CD14-positive monocyte (primary cell): ENCODE data around the gene C7orf25. TPM values are rescaled to one million over a fixed set of nuclear protein-coding genes. Genes with fewer than 3 reads are reported as not detected.

Experiments
- DNase-seq, 3 donors: peaks; one replicate each; pipeline ENCODE4 v3.0.0-alpha.2; 2011 to 2022
- H2AFZ ChIP-seq: 2 replicates; pipeline ENCODE4 v1.6.0; 2012; ENCODE audit warnings: mild to moderate bottlenecking, low read depth, low read length, inconsistent platforms; ENCODE audit not compliant: insufficient read depth, poor library complexity, severe bottlenecking
- H3K27ac ChIP-seq, 2 donors: 1 replicate in 1 of 2; 2 replicates in 1 of 2; pipeline ENCODE4 v1.5.1; 2012 to 2013; ENCODE audit warnings: low read length in 2 of 2, control low read depth in 1 of 2, inconsistent platforms in 1 of 2, low read depth in 1 of 2, mild to moderate bottlenecking in 1 of 2
- H3K27me3 ChIP-seq, 2 donors: one replicate each; pipeline versions ENCODE4 v1.6.0 to v1.6.1; 2011 to 2013; ENCODE audit warnings: low read length in 2 of 2; ENCODE audit not compliant: control insufficient read depth in 2 of 2, insufficient read depth in 2 of 2
- H3K36me3 ChIP-seq, 2 donors: replicated peaks in 1 of 2; 1 replicate in 1 of 2; 2 replicates in 1 of 2; pipeline versions ENCODE4 v1.5.1 to v1.6.1; 2012 to 2013; ENCODE audit warnings: low read length in 2 of 2, control low read depth in 1 of 2, inconsistent platforms in 1 of 2, mild to moderate bottlenecking in 1 of 2; ENCODE audit not compliant: insufficient read depth in 2 of 2, control insufficient read depth in 1 of 2
- H3K4me1 ChIP-seq, 2 donors: 1 replicate in 1 of 2; 2 replicates in 1 of 2; pipeline versions ENCODE4 v1.5.1 to v1.6.1; 2012 to 2013; ENCODE audit warnings: low read length in 2 of 2, control low read depth in 1 of 2, inconsistent platforms in 1 of 2, mild to moderate bottlenecking in 1 of 2, moderate library complexity in 1 of 2; ENCODE audit not compliant: insufficient read depth in 2 of 2, control insufficient read depth in 1 of 2
- H3K4me2 ChIP-seq: replicated peaks from 2 replicates; pipeline ENCODE3; 2012; ENCODE audit warnings: low read length, moderate library complexity, mild to moderate bottlenecking; ENCODE audit not compliant: poor library complexity, severe bottlenecking; ENCODE audit errors: extremely low read depth
- H3K4me3 ChIP-seq, 3 experiments: fragments of 200-600 bp in 1 of 3; sonication (generic) in 1 of 3; replicated peaks in 1 of 3; 1 replicate in 2 of 3; 2 replicates in 1 of 3; pipeline ENCODE4 v1.5.1; 2011 to 2013; ENCODE audit warnings: low read length in 3 of 3, mild to moderate bottlenecking in 3 of 3, control low read depth in 2 of 3, low read depth in 2 of 3, inconsistent platforms in 1 of 3, moderate library complexity in 1 of 3
- H3K79me2 ChIP-seq: 2 replicates; pipeline ENCODE4 v1.6.0; 2012; ENCODE audit warnings: mild to moderate bottlenecking, control low read depth, inconsistent platforms, low read length, moderate library complexity; ENCODE audit not compliant: insufficient read depth
- H3K9ac ChIP-seq: 2 replicates; pipeline ENCODE4 v1.6.0; 2017; ENCODE audit warnings: low read length, mild to moderate bottlenecking; ENCODE audit not compliant: insufficient read depth, poor library complexity, severe bottlenecking
- H3K9me3 ChIP-seq, 2 donors: replicated peaks in 1 of 2; 1 replicate in 1 of 2; 2 replicates in 1 of 2; pipeline versions ENCODE4 v1.5.1 to v1.6.1; 2012 to 2013; ENCODE audit warnings: low read length in 2 of 2, control low read depth in 1 of 2; ENCODE audit not compliant: control insufficient read depth in 1 of 2, insufficient read depth in 1 of 2
- H4K20me1 ChIP-seq: 2 replicates; pipeline ENCODE4 v1.6.0; 2012; ENCODE audit warnings: mild to moderate bottlenecking, low read length, control low read depth, moderate library complexity; ENCODE audit not compliant: insufficient read depth
- H3K27ac Mint-ChIP-seq, 7 donors: one replicate each; pipeline ENCODE4 v1.8.0; 2020; ENCODE audit warnings: mild to moderate bottlenecking in 7 of 7, mixed read lengths in 7 of 7, moderate library complexity in 6 of 7, inconsistent platforms in 2 of 7
- H3K27me3 Mint-ChIP-seq, 3 donors: one replicate each; pipeline ENCODE4 v1.8.0; 2021 to 2022; ENCODE audit warnings: low read depth in 3 of 3, mild to moderate bottlenecking in 3 of 3, mixed read lengths in 3 of 3, moderate library complexity in 3 of 3, inconsistent platforms in 1 of 3
- H3K36me3 Mint-ChIP-seq, 2 donors: one replicate each; pipeline ENCODE4 v1.8.0; 2020; ENCODE audit warnings: mixed read lengths in 2 of 2, inconsistent platforms in 1 of 2, mild to moderate bottlenecking in 1 of 2
- H3K4me1 Mint-ChIP-seq: one replicate; pipeline ENCODE4 v1.8.0; 2020; ENCODE audit warnings: mild to moderate bottlenecking, mixed read lengths
- H3K4me3 Mint-ChIP-seq, 2 donors: one replicate each; pipeline ENCODE4 v1.8.0; 2020; ENCODE audit warnings: mild to moderate bottlenecking in 2 of 2, mixed read lengths in 2 of 2, moderate library complexity in 1 of 2
- H3K9me3 Mint-ChIP-seq, 7 donors: one replicate each; pipeline ENCODE4 v1.8.0; 2020 to 2022; ENCODE audit warnings: mixed read lengths in 7 of 7, mild to moderate bottlenecking in 6 of 7, moderate library complexity in 6 of 7, inconsistent platforms in 2 of 7
- WGBS: methylation state at CpG from one replicate; pipeline ENCODE4 v1.1.5; 2013; ENCODE audit warnings: missing lambda C conversion rate; ENCODE audit not compliant: insufficient coverage; 5-methylcytosine and 5-hydroxymethylcytosine counted together
- intact Hi-C, 2 donors: fragments of 100-400 bp; cut with micrococcal nuclease; formaldehyde crosslinking; loops; one replicate each; pipeline versions ENCODE4 v1.15.0 to v1.15.1; 2023
- polyA plus RNA-seq, 3 donors: library from polyadenylated mRNA; depleted of rRNA in 1 of 3; unstranded in 2 of 3; stranded (reverse) in 1 of 3; fragments of 300-500 nt in 2 of 3; fragments of >200 nt in 1 of 3; fragmentation: Illumina TruSeq in 2 of 3; gene quantifications; 1 replicate in 2 of 3; 2 replicates in 1 of 3; pipeline ENCODE4 v1.2.3, GENCODE V29; 2012 to 2021
- TF ChIP-seq, protein P1 (sequence below): fragments of 200-600 bp; IDR thresholded peaks from one replicate; pipeline ENCODE4 v1.8.0; 2022; ENCODE audit warnings: antibody characterized with exemption, mild to moderate bottlenecking

The C7orf25 gene
- polyA plus RNA-seq, 3 donors = 0.96 to 2.6 (median 2.5) TPM

DNA sequence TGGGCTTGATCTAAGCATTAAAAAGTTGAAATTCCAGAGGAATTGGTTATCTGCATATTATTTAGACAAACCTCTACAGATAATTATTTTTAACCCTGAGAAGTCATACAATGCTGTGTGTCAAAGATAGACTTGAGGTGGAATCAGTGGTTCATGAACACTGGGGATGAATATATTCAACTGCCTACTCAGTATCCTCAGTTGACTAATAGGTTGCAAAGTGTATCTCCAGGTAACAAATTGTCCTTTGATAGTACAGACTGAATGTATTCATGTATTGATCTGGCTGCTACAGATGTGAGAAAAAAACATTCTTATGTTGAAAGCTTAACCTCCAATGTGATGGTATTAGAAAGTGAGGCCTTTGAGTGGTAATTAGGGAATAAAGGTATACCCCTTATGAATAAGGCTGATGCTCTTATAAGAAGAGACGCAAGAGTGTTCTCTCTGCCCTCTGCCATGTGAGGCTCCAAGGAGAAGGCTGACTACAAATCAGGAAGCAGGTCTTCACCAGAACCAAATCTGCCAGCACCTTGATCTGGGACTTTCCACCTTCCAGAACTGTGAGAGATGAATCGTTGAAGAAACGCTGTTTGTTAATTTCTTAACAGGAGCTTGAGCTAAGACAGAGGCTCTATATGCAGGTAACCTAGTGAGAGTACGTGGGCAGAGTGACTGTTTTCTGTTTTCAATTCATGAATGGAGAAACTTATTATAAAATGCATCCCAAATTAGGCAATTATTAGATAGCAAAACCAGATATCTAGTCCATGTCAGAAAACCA is 27.8 kb upstream of the C7orf25 start:
- peaks cover 42 to 60% of the 10 kb centered on the region in 2 donors for H3K36me3 ChIP-seq
- no peaks in the 10 kb centered on the region for H4K20me1 ChIP-seq
- H3K4me3 Mint-ChIP-seq = no peak overlapping the region
- no peaks in the 10 kb centered on the region for H3K4me1 Mint-ChIP-seq
- no peak overlapping the region for H2AFZ ChIP-seq
- no peaks in the 10 kb centered on the region for H3K79me2 ChIP-seq
- WGBS = 100% methylated on average over 1 of the region's 4 CpGs
- no peaks in the 10 kb centered on the region for H3K4me1 ChIP-seq
- H3K9me3 ChIP-seq = no peaks in the 10 kb centered on the region
- H3K36me3 Mint-ChIP-seq = peaks cover 42 to 46% of the 10 kb centered on the region in 2 donors
- H3K4me2 ChIP-seq = no peak overlapping the region
- no peak for DNase-seq
- H3K27me3 ChIP-seq = no peaks in the 10 kb centered on the region
- intact Hi-C loops = loop anchor here in 1 of 2 donors (5.0 kb wide), 1 partner anchor 328 kb away; no protein-coding TSS in a partner anchor
- H3K27ac ChIP-seq = no peak overlapping the region
- peak overlapping the region in 1 of 7 donors; percentile 2 for H3K27ac Mint-ChIP-seq
- H3K9me3 Mint-ChIP-seq = no peaks in the 10 kb centered on the region
- no peak overlapping the region for H3K4me3 ChIP-seq
- peaks cover 0 to 3% (median 0%) of the 10 kb centered on the region in 3 donors for H3K27me3 Mint-ChIP-seq
- H3K9ac ChIP-seq = no peak overlapping the region
- TF ChIP-seq, protein P1, sequence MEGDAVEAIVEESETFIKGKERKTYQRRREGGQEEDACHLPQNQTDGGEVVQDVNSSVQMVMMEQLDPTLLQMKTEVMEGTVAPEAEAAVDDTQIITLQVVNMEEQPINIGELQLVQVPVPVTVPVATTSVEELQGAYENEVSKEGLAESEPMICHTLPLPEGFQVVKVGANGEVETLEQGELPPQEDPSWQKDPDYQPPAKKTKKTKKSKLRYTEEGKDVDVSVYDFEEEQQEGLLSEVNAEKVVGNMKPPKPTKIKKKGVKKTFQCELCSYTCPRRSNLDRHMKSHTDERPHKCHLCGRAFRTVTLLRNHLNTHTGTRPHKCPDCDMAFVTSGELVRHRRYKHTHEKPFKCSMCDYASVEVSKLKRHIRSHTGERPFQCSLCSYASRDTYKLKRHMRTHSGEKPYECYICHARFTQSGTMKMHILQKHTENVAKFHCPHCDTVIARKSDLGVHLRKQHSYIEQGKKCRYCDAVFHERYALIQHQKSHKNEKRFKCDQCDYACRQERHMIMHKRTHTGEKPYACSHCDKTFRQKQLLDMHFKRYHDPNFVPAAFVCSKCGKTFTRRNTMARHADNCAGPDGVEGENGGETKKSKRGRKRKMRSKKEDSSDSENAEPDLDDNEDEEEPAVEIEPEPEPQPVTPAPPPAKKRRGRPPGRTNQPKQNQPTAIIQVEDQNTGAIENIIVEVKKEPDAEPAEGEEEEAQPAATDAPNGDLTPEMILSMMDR = no peak

DNA sequence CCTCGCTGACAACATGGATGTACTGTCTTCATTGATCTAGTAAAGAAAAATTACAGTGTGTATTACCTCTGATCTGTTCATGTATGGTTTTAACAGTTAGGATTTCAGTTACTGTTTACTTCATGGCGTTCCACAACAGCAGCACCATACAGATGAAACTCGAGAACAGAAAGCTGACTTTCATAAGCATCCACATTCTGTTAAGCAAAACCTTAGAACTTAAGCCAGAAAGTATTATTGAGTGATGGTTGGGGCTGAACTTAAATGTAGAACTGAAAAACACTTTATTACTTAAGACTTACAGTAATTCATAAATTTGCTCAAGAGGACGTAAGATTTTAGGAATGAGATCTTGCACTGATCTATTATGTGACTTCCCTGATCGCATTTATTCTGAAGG is 24.0 kb upstream of the C7orf25 start:
- peaks cover 0 to 3% (median 0%) of the 10 kb centered on the region in 7 donors for H3K9me3 Mint-ChIP-seq
- no peak overlapping the region for H2AFZ ChIP-seq
- H3K4me3 ChIP-seq = no peak overlapping the region
- WGBS = no CpG with 5 or more reads among the region's 5 CpGs
- H3K4me1 Mint-ChIP-seq = peaks cover 25% of the 10 kb centered on the region
- DNase-seq = no peak
- H3K9me3 ChIP-seq = no peaks in the 10 kb centered on the region
- H3K36me3 ChIP-seq = peaks cover 42 to 59% of the 10 kb centered on the region in 2 donors
- no peaks in the 10 kb centered on the region for H3K27me3 Mint-ChIP-seq
- no peak overlapping the region for H3K4me3 Mint-ChIP-seq
- peaks cover 42 to 46% of the 10 kb centered on the region in 2 donors for H3K36me3 Mint-ChIP-seq
- TF ChIP-seq, protein P1 = no peak
- peaks cover 35% of the 10 kb centered on the region for H3K79me2 ChIP-seq
- H3K27me3 ChIP-seq = no peaks in the 10 kb centered on the region
- peaks cover 17 to 27% of the 10 kb centered on the region in 2 donors for H3K4me1 ChIP-seq
- intact Hi-C loops = no loop called here
- H3K4me2 ChIP-seq = no peak overlapping the region
- no peaks in the 10 kb centered on the region for H4K20me1 ChIP-seq
- no peak overlapping the region for H3K27ac ChIP-seq
- no peak overlapping the region for H3K9ac ChIP-seq
- no peak overlapping the region for H3K27ac Mint-ChIP-seq
